DMS114 treated with DMSO at 0.1 percent for 48 hours (cell line): Measurements from ENCODE around the gene CPSF4L.
"Not testable (repeated sequence)": the region's sequence is repeated elsewhere in the genome, so short reads cannot be mapped to it uniquely, and the experiment has no call there.

Source experiments
- DNase-seq: peaks from one replicate; lab custom pipeline; 2025; ENCODE audit not compliant: unreplicated experiment; lab: John Stamatoyannopoulos, UW

The CPSF4L gene

DNA sequence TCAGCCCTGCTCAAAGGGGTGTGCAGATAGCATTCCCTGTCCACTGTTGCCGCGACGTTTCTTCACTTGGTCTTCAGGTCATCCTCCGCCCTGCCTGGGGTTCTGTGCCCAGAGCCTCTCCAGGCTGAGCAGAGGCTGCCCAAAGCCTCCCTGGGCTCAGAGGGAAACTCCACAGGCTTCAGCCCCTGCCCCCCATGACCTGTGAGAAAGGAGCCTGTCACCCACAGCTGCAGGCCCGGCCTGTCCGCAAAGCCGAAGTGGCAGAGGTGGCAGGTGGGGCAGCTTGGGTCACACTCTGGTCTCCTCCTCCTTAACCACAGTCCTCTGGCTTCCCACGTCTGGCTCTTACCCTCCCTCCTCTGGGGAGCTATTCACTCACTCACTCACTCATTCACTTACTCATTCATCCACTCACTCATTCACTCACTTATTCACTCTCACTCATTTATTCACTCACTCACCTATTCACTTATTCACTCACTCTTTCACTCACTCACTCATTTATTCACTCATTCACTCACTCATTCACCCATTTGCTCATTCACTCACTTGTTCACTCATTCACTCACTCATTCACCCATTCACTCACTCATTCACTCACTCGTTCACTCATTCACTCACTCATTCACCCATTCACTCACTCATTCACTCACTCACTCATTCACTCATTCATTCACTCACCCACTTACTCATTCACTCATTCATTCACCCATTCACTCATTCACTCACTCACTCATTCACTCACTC is 7.1 kb upstream of the CPSF4L start:
- no peak for DNase-seq

DNA sequence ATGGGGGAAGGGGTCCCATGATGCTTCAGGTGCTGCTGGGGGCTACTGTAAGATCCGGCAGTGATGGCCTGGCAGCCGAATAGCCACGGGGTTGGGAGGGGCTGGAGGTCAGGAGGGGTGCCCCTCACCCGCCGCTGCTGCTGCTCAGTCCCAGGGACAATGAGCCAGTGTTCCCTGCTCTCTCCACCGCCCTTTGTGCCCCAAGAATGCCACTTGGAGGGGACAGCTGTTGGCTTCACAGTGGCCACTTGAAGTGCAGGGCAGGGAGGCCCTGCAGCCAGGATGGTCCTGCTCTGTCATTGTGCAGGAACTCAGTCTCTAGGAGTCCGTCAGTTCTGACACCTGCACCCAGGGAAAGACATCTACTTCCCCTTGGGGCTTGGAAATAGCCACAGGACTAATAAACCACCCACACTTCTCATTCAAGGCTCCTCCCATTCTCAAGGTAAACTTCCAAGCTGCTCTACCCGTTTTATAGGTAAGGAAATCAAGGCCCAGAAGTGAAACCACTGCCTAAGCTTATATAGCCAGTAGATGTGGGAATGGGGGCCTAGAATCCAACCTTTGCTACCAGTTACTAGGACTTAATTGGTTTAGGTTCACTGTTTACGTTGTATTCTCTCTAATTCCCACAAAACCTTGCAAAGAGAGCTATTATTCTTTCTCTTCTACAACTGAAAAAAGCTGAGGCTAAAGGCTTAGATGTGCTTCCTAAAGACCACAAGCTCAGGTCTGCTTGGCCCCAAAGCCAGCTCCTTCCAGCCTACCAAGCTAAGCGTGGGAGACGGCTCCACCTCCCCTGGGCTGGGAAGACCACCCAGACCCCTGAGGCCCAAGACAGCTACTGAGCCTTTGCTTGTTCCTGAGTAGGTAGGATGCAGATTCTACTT is 6.2 kb upstream of the CPSF4L start:
- DNase-seq = no peak

DNA sequence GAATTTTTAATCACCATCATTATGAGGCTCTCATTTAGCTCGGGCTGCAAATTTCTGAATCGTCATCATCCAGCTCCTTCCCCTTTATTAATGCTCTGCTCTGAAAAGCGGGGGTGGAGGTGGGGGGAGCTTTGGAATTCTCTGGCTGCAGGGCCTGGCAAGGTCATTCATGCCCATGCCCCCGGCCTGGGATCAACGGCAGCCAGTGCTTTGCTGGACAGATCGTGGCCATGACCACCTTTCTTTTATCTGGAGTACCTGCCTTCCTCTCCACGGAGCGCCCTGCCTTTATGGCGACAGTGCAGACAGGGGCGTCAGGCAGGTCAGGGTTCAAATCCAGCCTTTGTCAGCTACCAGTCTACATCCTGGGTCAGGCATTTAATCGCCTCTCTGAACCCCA is 5.1 kb upstream of the CPSF4L start:
- no peak for DNase-seq

DNA sequence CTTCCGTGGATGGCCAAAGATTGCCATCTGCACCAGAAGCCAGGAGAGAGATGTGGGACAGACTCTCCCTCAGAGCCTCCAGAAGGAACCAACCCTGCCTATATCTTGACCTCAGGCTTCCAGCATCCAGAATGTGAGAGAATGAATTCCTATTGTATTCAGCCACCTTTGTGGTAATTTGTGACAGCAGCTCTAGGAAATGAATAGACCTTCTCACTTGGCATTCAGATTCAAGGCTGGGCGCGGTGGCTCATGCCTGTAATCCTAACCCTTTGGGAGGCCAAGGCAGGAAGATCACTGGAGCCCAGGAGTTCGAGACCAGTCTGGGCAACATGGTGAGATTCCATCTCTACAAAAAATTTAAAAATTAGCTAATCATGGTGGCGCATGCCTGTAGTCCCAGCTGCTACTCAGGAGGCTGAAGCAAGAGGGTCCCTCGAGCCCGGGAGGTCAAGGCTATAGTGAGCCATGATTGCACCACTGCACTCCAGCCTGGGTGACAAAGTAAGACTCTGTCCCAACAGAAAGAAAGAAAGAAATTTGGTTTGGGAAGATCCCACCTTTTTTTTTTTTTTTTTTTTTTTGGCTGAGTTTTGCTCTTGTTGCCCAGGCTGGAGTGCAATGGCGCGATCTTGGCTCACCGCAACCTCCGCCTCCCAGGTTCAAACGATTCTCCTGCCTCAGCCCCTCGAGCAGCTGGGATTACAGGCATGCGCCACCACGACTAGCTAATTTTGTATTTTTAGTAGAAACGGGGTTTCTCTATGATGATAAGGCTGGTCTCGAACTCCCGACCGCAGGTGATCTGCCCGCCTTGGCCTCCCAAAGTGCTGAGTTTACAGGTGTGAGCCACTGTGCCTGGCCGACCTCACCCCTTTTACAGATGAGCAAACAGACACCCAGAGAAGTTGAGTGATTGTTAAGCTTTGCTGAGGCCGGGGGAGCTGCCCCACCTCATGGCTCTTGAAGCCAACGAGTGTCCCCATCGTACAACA is 4.3 kb upstream of the CPSF4L start:
- no peak for DNase-seq

DNA sequence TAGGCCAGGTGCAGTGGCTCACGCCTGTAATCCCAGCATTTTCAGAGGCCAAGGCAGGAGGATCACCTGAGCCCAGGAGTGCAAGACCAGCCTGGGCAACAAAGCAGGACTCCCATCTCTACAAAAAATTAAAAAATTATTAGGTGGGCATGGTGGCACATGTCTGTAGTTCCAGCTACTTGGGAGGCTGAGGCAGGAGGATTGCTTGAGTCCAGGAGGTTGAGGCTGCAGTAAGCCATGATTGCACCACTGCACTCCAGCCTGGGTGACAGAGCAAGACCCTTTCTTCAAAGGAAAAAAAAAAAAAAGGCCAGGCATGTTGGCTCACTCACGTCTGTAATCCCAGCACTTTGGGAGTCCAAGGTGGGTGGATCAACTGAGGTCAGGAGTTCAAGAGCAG is 2.8 kb upstream of the CPSF4L start:
- not testable (repeated sequence) for DNase-seq

DNA sequence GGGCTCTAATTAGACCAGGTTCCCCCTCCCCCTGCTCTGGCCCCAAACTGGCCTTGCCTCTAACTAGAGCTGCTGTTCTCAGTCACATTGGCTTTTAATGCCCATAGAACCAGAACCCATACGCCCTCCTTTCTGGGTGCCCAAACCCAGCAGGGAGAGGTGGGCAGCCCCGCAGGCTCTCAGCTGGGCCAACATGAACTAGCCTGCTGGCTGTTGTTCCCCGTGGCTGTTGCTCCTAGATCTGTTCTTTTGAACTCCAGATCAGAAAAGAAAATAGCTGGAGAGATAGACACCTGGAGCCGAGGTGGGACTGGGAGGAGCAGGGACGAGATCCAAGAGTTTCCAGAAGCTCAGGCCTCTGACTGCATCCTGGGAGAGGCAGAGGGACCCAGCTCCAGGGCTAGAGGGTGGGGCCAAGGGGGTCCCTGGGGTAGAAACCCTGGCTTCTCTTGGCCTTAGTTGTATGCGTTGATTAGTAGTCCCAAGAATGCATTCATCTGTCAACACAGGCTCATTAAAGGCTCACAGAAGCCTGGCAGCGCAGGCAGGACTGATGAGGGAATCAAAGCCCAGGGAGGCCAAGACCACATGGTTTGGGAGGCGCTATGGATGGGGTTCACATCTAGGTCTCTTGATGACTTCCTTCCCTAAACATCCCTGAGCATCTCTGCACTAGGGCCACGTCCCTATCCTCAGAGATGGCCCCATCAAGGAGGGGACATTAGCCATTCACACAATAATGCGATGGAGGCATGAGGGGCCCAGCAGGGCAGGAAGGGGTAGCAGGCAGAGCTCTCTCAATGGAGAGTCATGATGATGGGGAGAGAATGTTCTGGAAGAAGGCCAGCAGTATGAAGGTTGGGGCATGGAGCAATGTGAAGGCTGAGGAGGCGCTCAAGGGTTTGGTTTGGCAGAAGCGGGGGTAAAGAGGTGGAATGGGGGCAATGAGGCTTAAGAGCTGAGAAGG is 1.3 kb upstream of the CPSF4L start:
- DNase-seq = no peak

DNA sequence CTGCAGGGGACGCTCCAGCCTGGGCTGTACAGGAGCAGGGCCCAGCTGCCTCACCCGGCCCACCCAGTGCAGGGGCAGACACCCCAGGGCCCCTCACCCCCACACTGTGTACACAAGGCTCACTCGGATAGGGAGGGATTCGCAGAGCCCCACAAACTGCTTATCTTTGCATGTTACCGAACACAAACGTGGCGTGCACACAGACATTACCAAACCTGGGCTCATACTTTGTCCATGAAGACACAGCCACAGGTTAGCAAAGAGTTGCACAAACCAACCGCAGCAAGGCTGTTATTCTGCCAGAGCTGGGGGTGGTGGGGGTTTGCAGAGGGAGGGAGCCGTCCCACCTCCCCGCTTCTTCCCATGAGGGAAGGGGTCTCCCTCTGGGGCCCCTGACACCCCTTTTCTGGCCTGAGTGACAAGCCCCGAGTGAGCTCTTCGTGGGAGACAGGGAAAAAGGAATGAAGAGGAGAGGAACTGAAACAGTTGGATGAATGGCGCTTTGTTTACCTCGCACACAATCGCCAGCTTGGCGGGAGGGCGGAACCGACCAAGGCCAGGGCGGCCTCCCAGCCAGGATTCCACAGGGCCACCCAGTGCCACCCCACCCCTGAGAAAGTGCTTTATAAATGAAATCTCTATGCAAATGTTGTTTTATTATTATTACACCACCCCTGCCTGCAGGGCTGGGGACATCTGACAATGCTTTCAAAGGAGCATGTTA is 434 bp upstream of the CPSF4L start:
- DNase-seq = no peak

DNA sequence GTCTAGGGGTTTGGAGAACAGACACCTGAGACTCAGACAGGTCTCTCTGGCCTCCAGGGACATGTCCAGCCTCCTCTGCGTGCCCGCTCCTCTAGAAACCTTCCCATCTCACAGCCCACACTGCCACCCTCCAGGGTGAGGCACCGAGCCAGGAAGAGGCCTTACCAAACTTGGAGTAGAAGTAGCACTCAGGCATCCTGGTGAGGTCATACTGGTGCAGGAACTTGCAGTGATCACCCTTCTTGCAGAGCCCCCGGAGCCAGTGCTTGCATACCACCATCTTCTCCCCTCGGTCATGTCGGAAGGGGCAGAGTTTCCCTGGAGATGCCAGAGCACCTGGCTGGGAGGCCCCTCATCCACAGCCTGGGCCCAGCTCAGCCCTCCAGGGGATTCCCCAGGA is 4.2 kb downstream of the CPSF4L start:
- no peak for DNase-seq

DNA sequence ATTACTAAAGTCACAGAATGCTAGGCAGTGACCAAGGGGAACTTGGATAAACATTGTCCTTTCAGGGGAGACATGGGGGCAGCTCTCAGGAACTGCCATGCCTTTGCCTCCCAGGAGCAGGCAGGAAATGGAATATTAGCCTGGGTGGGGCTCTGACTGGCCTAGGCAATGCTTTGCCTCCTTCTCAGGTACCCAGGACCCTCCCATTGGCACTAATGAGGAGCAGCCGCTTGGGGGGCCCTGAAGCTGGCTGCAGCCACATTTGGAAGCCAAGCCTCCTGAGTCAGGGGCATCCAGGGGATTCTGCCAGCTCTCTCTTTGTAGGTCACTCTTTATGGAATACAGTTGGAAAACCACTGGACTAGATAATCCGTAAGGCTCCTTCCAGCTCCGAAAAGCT is 5.5 kb downstream of the CPSF4L start:
- no peak for DNase-seq

DNA sequence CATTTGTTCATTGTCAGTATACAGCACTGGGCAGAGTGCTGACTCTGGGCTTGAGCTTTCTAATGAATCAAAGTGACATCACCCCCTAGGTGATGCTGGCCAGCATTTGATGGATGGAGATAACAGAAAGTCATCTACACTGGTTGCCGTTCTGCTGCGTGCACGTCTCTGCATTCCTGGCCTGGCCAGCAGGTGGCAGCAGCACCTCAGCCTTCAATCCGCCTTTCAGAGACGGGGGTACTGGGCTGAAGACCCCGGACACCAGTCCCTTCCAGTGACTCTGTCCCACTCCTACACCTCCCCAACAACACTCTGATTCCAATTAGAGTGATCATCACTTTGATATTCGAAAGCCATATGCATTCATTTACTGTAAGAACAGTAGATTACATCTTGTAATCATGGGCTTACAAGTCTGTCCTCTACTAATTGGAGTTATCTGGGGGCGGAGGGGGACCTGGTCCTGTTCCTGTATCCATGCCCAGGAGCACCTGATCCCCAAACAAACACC is 6.0 kb downstream of the CPSF4L start:
- DNase-seq = peak; percentile 20

DNA sequence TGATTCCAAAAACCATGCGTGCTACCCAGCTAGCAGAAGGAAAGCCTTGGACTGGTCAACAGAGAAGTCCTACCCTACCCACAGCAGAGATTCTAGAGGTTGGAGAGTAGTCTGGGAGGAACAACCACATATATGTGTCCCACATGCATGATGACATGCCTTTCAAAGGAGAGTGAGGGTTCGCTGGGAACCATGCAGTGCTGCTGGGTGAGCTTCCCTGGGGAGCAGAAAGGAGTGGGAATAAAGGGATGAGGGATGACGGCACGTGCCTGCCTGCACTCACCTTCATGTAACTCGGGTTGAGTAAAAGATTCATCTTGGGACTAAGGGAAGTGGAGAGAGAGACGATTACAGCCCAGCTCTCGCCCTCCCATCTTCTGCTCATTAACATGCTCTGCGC is 9.8 kb downstream of the CPSF4L start:
- DNase-seq = no peak

DNA sequence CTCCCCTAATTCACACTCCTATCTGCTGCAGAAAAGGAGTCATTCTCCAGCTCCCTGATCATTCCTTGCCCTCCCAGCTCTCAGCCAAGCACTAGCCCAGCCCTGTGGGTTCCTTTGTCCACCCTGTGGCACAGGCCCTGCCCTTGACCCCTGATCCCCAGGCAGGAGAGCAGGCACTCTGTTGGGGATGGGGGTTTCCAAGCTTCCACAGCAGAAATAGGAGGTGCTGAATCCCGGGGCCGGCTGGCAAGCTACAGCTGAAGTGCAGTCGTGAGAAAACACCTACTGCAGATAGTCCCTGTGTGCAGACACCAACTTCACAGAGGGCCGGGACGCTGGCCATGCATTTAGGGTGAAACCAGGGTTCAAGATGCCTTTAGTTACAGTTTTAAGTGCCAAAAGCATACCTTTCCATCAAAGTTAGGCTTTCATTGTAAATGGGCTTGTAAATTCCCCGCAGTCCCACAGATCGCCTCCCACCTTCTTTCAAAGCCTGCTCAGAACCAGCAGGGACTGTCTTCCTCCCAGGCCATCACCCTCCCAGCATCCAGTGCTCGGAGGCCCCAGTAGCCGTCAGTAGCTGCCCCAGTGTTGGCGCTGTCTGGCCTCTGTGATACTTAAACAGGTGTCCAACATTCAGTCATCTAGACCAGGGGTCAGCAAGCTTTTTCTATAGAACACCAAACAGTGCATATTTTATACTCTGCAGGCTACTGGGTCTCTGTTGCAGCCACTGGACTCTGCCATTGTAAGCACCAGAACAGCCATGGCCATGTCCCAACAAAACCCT is 10.6 kb downstream of the CPSF4L start:
- no peak for DNase-seq

DNA sequence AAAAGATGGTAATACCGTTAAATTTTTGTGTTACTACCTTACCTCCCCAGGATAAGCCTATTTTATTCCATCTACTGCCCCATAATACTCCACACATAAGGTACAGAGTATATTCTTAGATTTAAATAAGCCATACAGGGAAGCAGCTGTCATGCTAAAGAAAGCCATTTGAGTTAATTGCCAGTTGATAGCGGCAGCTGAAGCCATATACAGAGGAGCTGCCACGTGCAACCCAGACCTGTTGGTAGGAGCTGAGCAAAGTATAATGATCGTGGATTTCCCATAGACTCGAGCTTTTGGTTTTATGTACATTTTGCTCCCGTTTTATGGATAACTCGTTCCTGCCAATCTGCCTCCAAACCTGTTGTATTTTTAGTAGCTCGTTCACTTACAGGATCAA is 12.0 kb downstream of the CPSF4L start:
- DNase-seq = no peak

DNA sequence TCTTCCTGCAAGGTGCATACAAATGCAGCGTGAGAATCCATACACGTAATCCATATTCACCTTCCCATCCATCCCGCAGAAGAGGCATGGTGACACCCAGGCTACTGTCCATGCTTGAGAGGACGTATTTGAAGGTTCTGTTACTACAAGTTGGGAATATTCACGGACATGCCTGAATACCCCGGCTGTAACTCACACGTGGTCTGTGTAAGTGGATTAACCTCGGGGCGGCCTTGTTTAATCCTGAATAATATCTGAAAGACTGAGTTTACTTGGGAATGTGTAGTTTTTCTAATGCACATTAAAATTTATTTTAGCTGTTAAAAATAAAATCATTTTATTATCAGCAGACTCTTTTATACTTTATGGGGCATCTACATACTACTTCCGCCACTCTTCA is 13.1 kb downstream of the CPSF4L start:
- DNase-seq = no peak

DNA sequence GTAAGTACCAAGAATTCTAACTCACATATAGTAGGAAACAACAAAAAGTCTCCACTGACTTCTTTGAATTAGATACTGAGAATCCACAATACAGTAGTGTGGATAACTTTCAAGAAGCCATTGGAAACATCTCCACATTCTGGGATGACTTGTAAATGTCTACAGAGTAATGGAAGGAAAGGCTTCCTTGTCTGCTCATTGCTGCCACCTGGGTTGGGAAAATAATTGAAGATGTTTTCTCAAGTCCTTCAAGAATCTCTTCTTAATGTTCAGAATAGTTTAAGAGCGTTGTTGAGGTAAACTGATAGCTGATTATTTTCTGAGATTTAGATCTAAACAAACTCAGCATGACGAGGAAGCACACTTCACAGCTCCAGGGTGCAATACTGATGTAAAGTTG is 14.0 kb downstream of the CPSF4L start:
- no peak for DNase-seq

DNA sequence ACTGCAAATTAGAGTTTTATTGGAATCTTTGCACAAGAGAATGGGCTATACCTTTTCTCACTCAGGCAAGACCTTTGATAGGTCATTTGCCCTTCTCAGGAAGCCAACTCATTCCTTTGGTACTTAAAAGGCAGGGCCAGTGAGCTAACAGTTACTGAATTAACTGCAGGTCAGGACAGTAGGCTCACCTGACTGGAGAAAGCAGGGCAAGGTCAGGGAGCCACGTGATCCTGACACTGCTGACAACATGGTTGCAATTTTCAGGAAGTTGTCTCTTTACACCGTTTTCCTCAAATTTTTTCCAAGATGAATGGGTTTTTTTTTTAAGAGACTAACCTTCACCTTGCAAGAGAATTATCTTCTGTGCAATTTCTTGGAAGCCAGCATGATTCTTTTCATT is 21.1 kb downstream of the CPSF4L start:
- no peak for DNase-seq

DNA sequence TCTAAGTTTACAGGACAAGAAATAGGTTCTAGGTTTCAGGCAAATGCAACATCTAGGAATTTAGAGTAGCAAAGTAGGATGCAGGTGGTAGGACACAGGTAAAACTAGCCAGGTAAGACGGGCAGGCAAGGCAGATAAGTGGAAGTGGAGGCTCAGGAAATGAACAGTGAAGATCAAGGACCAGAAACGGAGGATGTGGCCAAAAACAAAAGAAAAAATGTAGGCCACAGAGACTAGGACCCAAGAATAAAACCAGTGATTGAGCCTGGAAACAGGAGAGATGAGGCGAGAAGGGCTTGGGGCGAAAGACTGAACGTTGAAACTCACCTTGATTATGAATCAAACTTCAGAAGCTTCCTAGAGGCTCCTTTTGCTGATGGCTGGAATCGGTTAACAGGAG is 24.0 kb downstream of the CPSF4L start:
- no peak for DNase-seq

DNA sequence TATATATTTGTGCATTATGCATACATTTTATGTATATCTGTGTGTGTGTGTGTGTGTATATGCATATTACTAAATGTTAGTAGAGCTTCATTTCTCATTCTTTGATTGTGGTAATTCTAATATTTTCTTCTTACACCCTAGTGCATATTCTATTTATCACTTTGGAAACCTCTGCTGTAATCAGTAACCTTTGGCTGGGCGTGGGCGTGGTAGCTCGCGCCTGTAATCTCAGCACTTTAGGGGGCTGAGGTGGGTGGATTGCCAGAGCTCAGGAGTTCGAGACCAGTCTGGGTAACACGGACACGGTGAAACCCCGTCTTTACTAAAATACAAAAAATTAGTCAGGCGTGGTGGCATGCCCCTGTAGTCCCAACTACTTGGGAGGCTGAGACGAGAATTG is 26.9 kb downstream of the CPSF4L start:
- no peak for DNase-seq
